ENCODE results near the gene ACLY.
"Not testable (repeated sequence)": the region's sequence is repeated elsewhere in the genome, so short reads cannot be mapped to it uniquely, and the experiment has no call there.

ACLY gene

DNA sequence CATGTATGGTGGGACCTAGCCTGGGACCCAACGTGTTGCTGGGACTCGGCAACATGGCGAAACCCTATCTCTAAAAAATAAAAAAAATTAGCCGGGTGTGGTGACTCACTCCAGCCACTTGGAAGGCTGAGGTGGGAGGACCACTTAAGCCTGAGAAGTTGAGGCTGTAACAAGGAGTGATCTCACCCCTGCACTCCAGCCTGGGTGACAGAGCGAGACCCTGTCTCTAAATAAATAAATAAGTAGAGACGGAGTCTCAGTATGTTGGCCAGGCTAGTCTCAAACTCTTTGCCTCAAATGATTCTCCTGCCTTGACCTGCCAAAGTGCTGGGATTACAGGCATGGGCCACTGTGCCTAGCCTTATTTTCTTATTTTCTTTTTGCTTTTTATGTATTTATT is 37.8 kb upstream of the ACLY start:
- no peak overlapping the region for H3K27ac Mint-ChIP-seq
- no peak overlapping the region for H3K4me3 Mint-ChIP-seq
- DNase-seq: no peak
- no peaks in the 10 kb centered on the region for H3K36me3 Mint-ChIP-seq
- no peak for ATAC-seq (replicated peaks)
- no peaks in the 10 kb centered on the region for H3K27me3 Mint-ChIP-seq
- H3K4me1 Mint-ChIP-seq: no peaks in the 10 kb centered on the region
- no peaks in the 10 kb centered on the region for H3K9me3 Mint-ChIP-seq

- no peaks in the 10 kb centered on the region for H3K27me3 Mint-ChIP-seq
- H3K4me3 Mint-ChIP-seq: no peak overlapping the region
- H3K27ac Mint-ChIP-seq: no peak overlapping the region
- H3K9me3 Mint-ChIP-seq: no peaks in the 10 kb centered on the region
- DNase-seq (no peak), ATAC-seq (replicated peaks) (no peak)
- no peaks in the 10 kb centered on the region for H3K4me1 Mint-ChIP-seq
- no peaks in the 10 kb centered on the region for H3K36me3 Mint-ChIP-seq
Measured at GRCh38 chr17:41948762-41949460, 30.2 kb upstream of the ACLY start.

GRCh38 chr17:41944943-41945342 is 26.2 kb upstream of the ACLY start:
- peaks cover 5 to 6% of the 10 kb centered on the region in 2 donors for H3K27me3 Mint-ChIP-seq
- H3K36me3 Mint-ChIP-seq: no peaks in the 10 kb centered on the region
- H3K27ac Mint-ChIP-seq: no peak overlapping the region

GRCh38 chr17:41943492-41943891 is 24.7 kb upstream of the ACLY start:
- ATAC-seq (replicated peaks) (no peak), DNase-seq (no peak)
- Mint-ChIP-seq H3K27me3 (peaks cover 5 to 6% of the 10 kb centered on the region in 2 donors), H3K27ac (no peak overlapping the region), H3K9me3 (no peaks in the 10 kb centered on the region), H3K4me1 (no peaks in the 10 kb centered on the region), H3K36me3 (no peaks in the 10 kb centered on the region), H3K4me3 (no peak overlapping the region)

More at GRCh38 chr17:41944943-41945342, 26.2 kb upstream of the ACLY start:
- H3K9me3 Mint-ChIP-seq: no peaks in the 10 kb centered on the region
- no peak for ATAC-seq (replicated peaks)
- no peaks in the 10 kb centered on the region for H3K4me1 Mint-ChIP-seq
- no peak for DNase-seq
- no peak overlapping the region for H3K4me3 Mint-ChIP-seq

DNA sequence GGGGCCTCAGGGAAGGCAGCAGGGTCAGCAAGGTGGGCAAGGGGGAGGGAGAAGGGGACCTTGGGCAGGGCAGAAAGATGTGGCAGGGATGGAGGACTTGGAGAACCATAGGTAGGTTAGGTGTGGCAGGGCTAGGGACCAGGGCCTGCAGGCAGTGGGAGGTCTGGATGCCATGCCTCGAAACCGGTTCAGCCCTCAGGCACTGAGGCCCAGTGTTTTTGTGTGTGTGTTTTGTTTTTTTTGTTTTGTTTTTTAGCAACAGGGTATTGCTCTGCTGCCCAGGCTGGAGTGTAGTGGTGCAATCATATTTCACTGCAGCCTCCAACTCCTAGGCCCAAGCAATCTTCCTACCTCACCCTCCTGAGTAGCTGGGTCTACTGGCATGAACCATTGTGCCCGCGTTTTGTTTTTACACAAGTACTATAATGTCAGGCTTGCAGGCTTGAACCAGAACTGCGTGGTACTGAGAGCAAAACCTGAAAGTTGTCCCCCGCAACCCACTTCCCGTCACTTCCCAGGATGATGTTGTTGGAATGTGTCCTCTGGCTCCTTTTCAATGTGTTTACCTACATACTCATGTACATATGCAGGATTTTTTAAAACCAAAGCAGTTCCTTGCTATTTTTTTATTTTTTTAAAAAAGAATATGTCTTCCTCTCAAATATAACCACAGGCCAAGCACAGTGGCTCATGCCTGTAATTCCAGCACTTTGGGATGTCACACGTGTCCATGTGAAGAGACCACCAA is 24.0 kb upstream of the ACLY start:
- Mint-ChIP-seq H3K4me3 (no peak overlapping the region), H3K9me3 (no peaks in the 10 kb centered on the region), H3K4me1 (no peaks in the 10 kb centered on the region), H3K27ac (no peak overlapping the region), H3K36me3 (no peaks in the 10 kb centered on the region), H3K27me3 (peaks cover 5 to 6% of the 10 kb centered on the region in 2 donors)
- DNase-seq (no peak), ATAC-seq (replicated peaks) (no peak)

DNA sequence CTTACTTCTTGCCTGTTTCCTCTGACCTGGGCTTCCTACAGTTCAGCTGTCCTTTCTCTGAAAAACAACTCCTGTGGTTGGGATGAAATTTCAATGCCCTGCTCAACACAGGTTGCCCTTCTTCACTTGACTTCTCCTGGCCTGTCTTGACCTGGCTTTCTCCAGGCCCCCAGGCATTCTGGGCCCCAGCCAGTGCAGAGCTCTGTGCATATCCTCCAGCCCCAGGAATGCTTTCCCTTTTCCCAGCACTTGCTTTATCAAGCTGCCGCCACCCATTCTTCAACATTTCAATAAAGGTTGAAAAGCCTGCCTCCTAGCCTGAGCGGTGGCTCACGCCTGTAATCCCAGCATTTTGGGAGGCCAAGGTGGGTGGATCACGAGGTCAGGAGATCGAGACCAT is 22.4 kb upstream of the ACLY start:
- no peak for ATAC-seq (replicated peaks)
- no peak overlapping the region for H3K4me3 Mint-ChIP-seq
- DNase-seq: no peak
- no peaks in the 10 kb centered on the region for H3K4me1 Mint-ChIP-seq
- no peaks in the 10 kb centered on the region for H3K36me3 Mint-ChIP-seq
- H3K9me3 Mint-ChIP-seq: no peaks in the 10 kb centered on the region
- peaks cover 5 to 6% of the 10 kb centered on the region in 2 donors for H3K27me3 Mint-ChIP-seq
- no peak overlapping the region for H3K27ac Mint-ChIP-seq

- Mint-ChIP-seq H3K9me3 (no peaks in the 10 kb centered on the region), H3K36me3 (no peaks in the 10 kb centered on the region), H3K27ac (no peak overlapping the region), H3K4me1 (no peaks in the 10 kb centered on the region), H3K4me3 (no peak overlapping the region), H3K27me3 (peaks cover 5 to 6% of the 10 kb centered on the region in 2 donors)
- no peak for DNase-seq
- no peak for ATAC-seq (replicated peaks)
Measured at GRCh38 chr17:41939693-41940090, 20.9 kb upstream of the ACLY start.

DNA sequence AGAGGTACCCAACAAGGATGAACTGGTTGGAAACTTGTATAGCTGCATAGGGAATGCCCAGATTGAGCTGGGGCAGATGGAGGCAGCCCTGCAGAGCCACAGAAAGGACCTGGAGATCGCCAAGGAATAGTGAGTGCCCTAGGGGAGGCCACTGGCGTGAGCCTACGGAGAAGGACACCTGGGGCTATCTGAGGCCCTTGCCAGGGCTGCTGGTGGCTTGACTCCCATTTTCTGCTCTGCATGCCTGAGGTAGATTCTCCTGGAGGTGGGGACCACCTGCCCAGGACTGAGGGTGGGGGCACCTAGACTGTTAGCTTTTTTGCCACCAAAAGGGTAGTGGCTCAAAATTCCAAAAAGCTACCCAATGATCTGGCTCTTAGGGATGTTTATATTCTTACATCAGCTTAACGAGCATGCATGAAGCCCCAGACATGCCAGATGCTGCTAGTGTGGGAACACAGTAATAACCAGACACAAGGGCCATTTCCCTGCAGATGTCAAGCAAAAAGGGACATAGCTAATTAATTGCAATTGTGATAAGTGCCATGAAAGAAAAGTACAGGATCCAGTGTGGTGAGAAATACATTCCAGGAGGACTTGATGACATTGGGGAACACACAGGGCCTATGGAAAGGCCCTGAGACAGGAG is 20.4 kb upstream of the ACLY start:
- Mint-ChIP-seq H3K9me3 (no peaks in the 10 kb centered on the region), H3K27me3 (peaks cover 5 to 6% of the 10 kb centered on the region in 2 donors), H3K4me3 (no peak overlapping the region), H3K27ac (no peak overlapping the region), H3K4me1 (no peaks in the 10 kb centered on the region), H3K36me3 (no peaks in the 10 kb centered on the region)
- no peak for DNase-seq
- ATAC-seq (replicated peaks): no peak

GRCh38 chr17:41937970-41938954 is 19.5 kb upstream of the ACLY start:
- no peak for DNase-seq
- Mint-ChIP-seq H3K4me1 (peaks cover 0 to under 1% of the 10 kb centered on the region in 2 donors), H3K27ac (no peak overlapping the region), H3K9me3 (no peaks in the 10 kb centered on the region), H3K4me3 (no peak overlapping the region), H3K27me3 (peaks cover 5 to 6% of the 10 kb centered on the region in 2 donors), H3K36me3 (no peaks in the 10 kb centered on the region)
- ATAC-seq (replicated peaks): no peak

DNA sequence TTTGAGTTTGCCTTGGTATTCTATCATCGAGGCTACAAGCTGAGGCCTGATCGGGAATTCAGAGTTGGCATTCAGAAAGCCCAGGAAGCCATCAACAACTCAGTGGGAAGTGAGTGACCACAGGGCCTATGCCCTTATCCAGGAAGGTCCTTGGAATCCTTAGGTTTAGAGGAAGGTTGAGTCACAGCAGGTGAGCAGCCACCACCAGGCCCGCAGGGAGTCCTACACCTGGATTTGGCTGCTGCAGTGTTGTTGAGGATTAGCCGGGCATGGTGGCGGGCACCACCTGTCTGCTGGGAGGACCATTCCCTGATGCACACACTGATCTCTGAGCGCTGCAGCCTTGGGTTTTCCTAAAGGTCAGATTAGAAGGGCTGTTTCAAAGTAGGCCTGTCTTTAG is 16.9 kb upstream of the ACLY start:
- Mint-ChIP-seq H3K4me1 (peaks cover 7 to 14% of the 10 kb centered on the region in 2 donors), H3K27ac (no peak overlapping the region), H3K9me3 (no peaks in the 10 kb centered on the region), H3K36me3 (no peaks in the 10 kb centered on the region), H3K4me3 (no peak overlapping the region), H3K27me3 (no peaks in the 10 kb centered on the region)
- ATAC-seq (replicated peaks) (no peak), DNase-seq (no peak)

DNA sequence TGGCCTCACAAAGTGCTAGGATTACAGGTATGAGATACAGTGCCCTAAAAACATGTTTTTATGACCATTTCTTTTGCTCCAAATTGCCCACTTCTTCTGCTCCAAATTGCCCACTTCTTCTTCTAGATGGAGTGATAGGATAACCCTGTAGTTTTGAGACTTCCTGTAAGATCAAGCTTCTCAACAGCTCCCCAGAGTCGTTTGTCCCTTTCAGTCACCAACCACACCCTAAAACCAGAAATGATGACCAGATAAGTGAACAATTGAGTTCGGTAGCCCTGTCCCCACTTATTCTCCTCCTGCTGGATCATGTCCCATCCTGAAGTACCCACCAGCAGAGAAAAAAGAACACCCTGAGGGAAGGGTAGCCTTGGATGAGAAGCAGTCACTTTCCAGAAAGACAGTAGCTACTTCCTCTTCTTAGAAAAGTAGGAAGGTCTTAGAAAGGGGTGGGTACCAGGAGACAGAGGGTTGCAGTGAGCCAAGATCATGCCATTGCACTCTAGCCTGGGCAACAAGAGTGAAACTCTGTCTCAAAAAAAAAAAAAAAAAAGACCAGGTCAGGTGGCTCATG is 14.2 kb upstream of the ACLY start:
- Mint-ChIP-seq H3K27me3 (no peaks in the 10 kb centered on the region), H3K36me3 (no peaks in the 10 kb centered on the region), H3K4me1 (peaks cover 15 to 28% of the 10 kb centered on the region in 2 donors), H3K4me3 (no peak overlapping the region), H3K27ac (peak overlapping the region; percentile 73), H3K9me3 (no peaks in the 10 kb centered on the region)
- no peak for ATAC-seq (replicated peaks)
- DNase-seq: no peak

GRCh38 chr17:41931715-41932114 is 13.0 kb upstream of the ACLY start:
- not testable (repeated sequence) for ATAC-seq (replicated peaks); H3K27ac Mint-ChIP-seq; DNase-seq; H3K4me3 Mint-ChIP-seq; H3K36me3 Mint-ChIP-seq; H3K27me3 Mint-ChIP-seq; H3K9me3 Mint-ChIP-seq
- H3K4me1 Mint-ChIP-seq: peaks cover 15 to 28% of the 10 kb centered on the region in 2 donors

GRCh38 chr17:41930833-41931156 is 12.0 kb upstream of the ACLY start:
- H3K27me3 Mint-ChIP-seq, DNase-seq: not testable (repeated sequence)
- peak overlapping the region; percentile 97 for H3K27ac Mint-ChIP-seq

More at GRCh38 chr17:41930833-41931156, 12.0 kb upstream of the ACLY start:
- peak; percentile 58 to 59 for ATAC-seq (replicated peaks)
- Mint-ChIP-seq H3K4me3 (peak overlapping the region; percentile 95 to 99), H3K4me1 (peaks cover 15 to 28% of the 10 kb centered on the region in 2 donors)
- H3K9me3 Mint-ChIP-seq, H3K36me3 Mint-ChIP-seq: not testable (repeated sequence)

Data from stimulated activated naive B cell treated with anti-CD40 and anti-IgM and Interleukin-4, amounts not matched to agents 10 μg/mL and 1 μg/mL and 100 μg/mL, for 72 hours (primary cell).